ENCODE data around the gene UBASH3B. TPM values are rescaled to one million over a fixed set of nuclear protein-coding genes. Genes with fewer than 3 reads are reported as not detected.

Gene UBASH3B
- total RNA-seq, 1 donor from 2014 or later = 2.6 TPM

DNA sequence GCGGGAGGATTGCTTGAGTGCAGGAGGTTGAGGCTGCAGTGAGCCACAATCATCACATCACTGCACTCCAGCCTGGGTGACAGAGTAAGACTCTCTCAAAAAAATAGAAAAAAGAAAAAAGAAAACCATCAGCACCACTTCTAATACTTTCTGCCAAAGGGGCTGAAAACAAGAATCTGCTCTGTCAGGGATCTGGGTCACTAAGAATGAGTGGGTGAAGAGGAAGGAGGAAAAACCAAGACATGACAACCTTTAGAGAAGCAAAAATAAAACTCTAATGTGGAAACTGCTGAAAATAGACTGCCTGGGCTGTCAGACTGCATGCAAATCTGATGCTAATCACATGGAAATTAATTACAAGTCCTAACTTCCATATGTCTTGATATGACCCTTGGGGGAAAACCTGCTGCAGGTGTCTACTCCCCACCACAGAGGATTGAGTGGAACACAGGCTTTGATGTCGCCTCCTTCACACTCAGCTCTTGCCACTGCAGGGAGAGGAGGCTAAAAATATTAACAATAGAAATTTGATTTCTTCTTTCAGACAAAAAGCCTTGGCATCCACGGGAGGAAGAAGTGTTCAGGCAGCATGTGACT lies 120.3 kb downstream of the UBASH3B start:
- TF ChIP-seq, protein P1, sequence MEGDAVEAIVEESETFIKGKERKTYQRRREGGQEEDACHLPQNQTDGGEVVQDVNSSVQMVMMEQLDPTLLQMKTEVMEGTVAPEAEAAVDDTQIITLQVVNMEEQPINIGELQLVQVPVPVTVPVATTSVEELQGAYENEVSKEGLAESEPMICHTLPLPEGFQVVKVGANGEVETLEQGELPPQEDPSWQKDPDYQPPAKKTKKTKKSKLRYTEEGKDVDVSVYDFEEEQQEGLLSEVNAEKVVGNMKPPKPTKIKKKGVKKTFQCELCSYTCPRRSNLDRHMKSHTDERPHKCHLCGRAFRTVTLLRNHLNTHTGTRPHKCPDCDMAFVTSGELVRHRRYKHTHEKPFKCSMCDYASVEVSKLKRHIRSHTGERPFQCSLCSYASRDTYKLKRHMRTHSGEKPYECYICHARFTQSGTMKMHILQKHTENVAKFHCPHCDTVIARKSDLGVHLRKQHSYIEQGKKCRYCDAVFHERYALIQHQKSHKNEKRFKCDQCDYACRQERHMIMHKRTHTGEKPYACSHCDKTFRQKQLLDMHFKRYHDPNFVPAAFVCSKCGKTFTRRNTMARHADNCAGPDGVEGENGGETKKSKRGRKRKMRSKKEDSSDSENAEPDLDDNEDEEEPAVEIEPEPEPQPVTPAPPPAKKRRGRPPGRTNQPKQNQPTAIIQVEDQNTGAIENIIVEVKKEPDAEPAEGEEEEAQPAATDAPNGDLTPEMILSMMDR (IDR thresholded peaks at IDR 0.05; ENCODE audit: borderline replicate concordance) = no peak
- H3K27ac ChIP-seq (replicated peaks) = no peak overlapping the region
- H3K27me3 ChIP-seq (ENCODE audit: low read depth) = peaks cover 49% of the 10 kb centered on the region
- no peaks in the 10 kb centered on the region for H3K36me3 ChIP-seq
- peaks cover 50% of the 10 kb centered on the region for H3K4me1 ChIP-seq
- no peaks in the 10 kb centered on the region for H3K9me3 ChIP-seq (replicated peaks)
- DNase-seq = no peak
- intact Hi-C loops (cut with micrococcal nuclease) = no loop called here
- no peak overlapping the region for H3K4me3 ChIP-seq

DNA sequence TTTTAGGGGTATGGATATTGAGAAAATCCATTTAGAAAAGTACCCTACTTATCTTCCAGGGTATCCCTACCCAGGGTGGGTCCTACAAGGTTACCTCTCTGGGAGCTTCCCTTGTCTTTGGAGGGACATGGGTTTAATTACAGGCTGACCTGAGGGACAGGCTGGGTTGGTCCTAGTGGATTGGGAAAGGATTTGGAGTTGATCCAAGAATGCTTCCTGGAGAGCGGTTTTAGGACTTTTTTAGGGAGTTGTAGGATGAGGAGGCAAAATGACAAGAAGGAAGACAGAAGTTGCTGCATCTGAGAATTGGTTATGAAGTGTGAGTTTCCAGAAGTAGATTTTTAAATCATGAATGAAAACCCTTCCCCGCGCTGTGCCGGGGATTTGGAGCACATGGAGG lies 121.0 kb downstream of the UBASH3B start:
- peaks cover 58% of the 10 kb centered on the region for H3K4me1 ChIP-seq
- peaks cover 49% of the 10 kb centered on the region for H3K27me3 ChIP-seq (ENCODE audit: low read depth)
- DNase-seq = no peak
- no peaks in the 10 kb centered on the region for H3K9me3 ChIP-seq (replicated peaks)
- TF ChIP-seq, protein P1 (IDR thresholded peaks at IDR 0.05; ENCODE audit: borderline replicate concordance) = no peak
- H3K4me3 ChIP-seq = no peak overlapping the region
- H3K27ac ChIP-seq (replicated peaks) = no peak overlapping the region
- intact Hi-C loops (cut with micrococcal nuclease) = no loop called here
- H3K36me3 ChIP-seq = no peaks in the 10 kb centered on the region

- TF ChIP-seq, protein P1 (IDR thresholded peaks at IDR 0.05; ENCODE audit: borderline replicate concordance) = no peak
- no peaks in the 10 kb centered on the region for H3K36me3 ChIP-seq
- H3K4me3 ChIP-seq = no peak overlapping the region
- H3K27ac ChIP-seq (replicated peaks) = no peak overlapping the region
- no peaks in the 10 kb centered on the region for H3K9me3 ChIP-seq (replicated peaks)
- intact Hi-C loops (cut with micrococcal nuclease) = no loop called here
- peaks cover 56% of the 10 kb centered on the region for H3K4me1 ChIP-seq
- no peak for DNase-seq
- peaks cover 50% of the 10 kb centered on the region for H3K27me3 ChIP-seq (ENCODE audit: low read depth)
Observed at GRCh38 chr11:122777343-122777742, 121.8 kb downstream of the UBASH3B start.

GRCh38 chr11:122778148-122778547 lies 122.6 kb downstream of the UBASH3B start:
- TF ChIP-seq, protein P1 (IDR thresholded peaks at IDR 0.05; ENCODE audit: borderline replicate concordance) = no peak
- intact Hi-C loops (cut with micrococcal nuclease) = no loop called here
- H3K4me3 ChIP-seq = no peak overlapping the region
- peaks cover 45% of the 10 kb centered on the region for H3K27me3 ChIP-seq (ENCODE audit: low read depth)
- no peaks in the 10 kb centered on the region for H3K36me3 ChIP-seq
- H3K4me1 ChIP-seq = peaks cover 48% of the 10 kb centered on the region
- no peak overlapping the region for H3K27ac ChIP-seq (replicated peaks)
- no peak for DNase-seq
- no peaks in the 10 kb centered on the region for H3K9me3 ChIP-seq (replicated peaks)

- intact Hi-C loops (cut with micrococcal nuclease) = no loop called here
- no peak for DNase-seq
- H3K27me3 ChIP-seq (ENCODE audit: low read depth) = peaks cover 38% of the 10 kb centered on the region
- peaks cover 42% of the 10 kb centered on the region for H3K4me1 ChIP-seq
- H3K27ac ChIP-seq (replicated peaks) = no peak overlapping the region
- no peak overlapping the region for H3K4me3 ChIP-seq
- H3K9me3 ChIP-seq (replicated peaks) = no peaks in the 10 kb centered on the region
- no peaks in the 10 kb centered on the region for H3K36me3 ChIP-seq
- TF ChIP-seq, protein P1 (IDR thresholded peaks at IDR 0.05; ENCODE audit: borderline replicate concordance) = no peak
Observed at GRCh38 chr11:122779047-122779629, 123.6 kb downstream of the UBASH3B start.

Measured in left ventricle myocardium inferior (tissue), 1 donor.